Breast epithelium (tissue), 3 donors: Measurements from ENCODE around the gene MYH9.
"Not testable (repeated sequence)": the region's sequence is repeated elsewhere in the genome, so short reads cannot be mapped to it uniquely, and the experiment has no call there.

ENCODE experiments used
- CTCF ChIP-seq, 3 donors: fragments of 450-650 bp; IDR thresholded peaks; one replicate each; pipeline ENCODE4 v1.5.1; 2016 to 2017; ENCODE audit warnings: antibody characterized with exemption in 3 of 3, mild to moderate bottlenecking in 3 of 3, moderate library complexity in 3 of 3
- POLR2A ChIP-seq: fragments of 450-650 bp; IDR thresholded peaks from one replicate; pipeline ENCODE4 v1.6.1; 2016; ENCODE audit warnings: antibody characterized with exemption, mild to moderate bottlenecking, moderate library complexity

GRCh38 chr22:36263216-36263673, 124.5 kb downstream of the MYH9 start:
- not testable (repeated sequence) for TF ChIP-seq POLR2A; CTCF (IDR thresholded peaks at IDR 0.05)
